SJSA1 (cell line): Measurements from ENCODE around the gene CMBL. TPM values are rescaled to one million over a fixed set of nuclear protein-coding genes. Genes with fewer than 3 reads are reported as not detected.

Experiments
- DNase-seq, 2 experiments: peaks; one replicate each; pipeline ENCODE4 v3.0.0-alpha.2; 2015 to 2020; ENCODE audit warnings: low spot score in 2 of 2, low read depth in 1 of 2
- H3K27ac ChIP-seq: fragments of 250-450 bp; sonication (Bioruptor Pico); 2 replicates; pipeline ENCODE4 v1.5.1; 2020; ENCODE audit warnings: mild to moderate bottlenecking, moderate library complexity
- H3K27me3 ChIP-seq: fragments of 250-450 bp; sonication (Bioruptor Pico); replicated peaks from 2 replicates; pipeline ENCODE4 v1.5.1; 2020; ENCODE audit warnings: mild to moderate bottlenecking, moderate library complexity
- H3K36me3 ChIP-seq: fragments of 250-450 bp; sonication (Bioruptor Pico); 2 replicates; pipeline ENCODE4 v1.5.1; 2020; ENCODE audit warnings: mild to moderate bottlenecking
- H3K4me1 ChIP-seq: fragments of 250-450 bp; sonication (Bioruptor Pico); replicated peaks from 2 replicates; pipeline ENCODE4 v1.6.1; 2021; ENCODE audit warnings: mild to moderate bottlenecking
- H3K4me3 ChIP-seq: fragments of 250-450 bp; sonication (Bioruptor Pico); 2 replicates; pipeline ENCODE4 v1.5.1; 2020; ENCODE audit warnings: mild to moderate bottlenecking
- H3K9me3 ChIP-seq: fragments of 250-450 bp; sonication (Bioruptor Pico); replicated peaks from 2 replicates; pipeline ENCODE4 v1.5.1; 2020; ENCODE audit warnings: mild to moderate bottlenecking
- total RNA-seq: library from RNA; depleted of rRNA; stranded (reverse); fragments of >200 nt; shearing (Covaris generic); gene quantifications from 2 replicates; pipeline ENCODE4 v1.2.3, GENCODE V29; 2014

CMBL gene
- total RNA-seq, 1 experiment from 2014 or later = 1.4 TPM

- H3K27ac ChIP-seq = no peak overlapping the region
- no peak overlapping the region for H3K4me3 ChIP-seq
- H3K9me3 ChIP-seq = no peaks in the 10 kb centered on the region
- H3K27me3 ChIP-seq = no peaks in the 10 kb centered on the region
- peaks cover 8% of the 10 kb centered on the region for H3K4me1 ChIP-seq
- no peaks in the 10 kb centered on the region for H3K36me3 ChIP-seq
- no peak for DNase-seq
These were observed 2.5 kb upstream of the CMBL start for GRCh38 chr5:10310066-10310779.

GRCh38 chr5:10308844-10309243 is 1.1 kb upstream of the CMBL start:
- Histone ChIP-seq H3K4me1 (peaks cover 8% of the 10 kb centered on the region), H3K9me3 (no peaks in the 10 kb centered on the region), H3K4me3 (no peak overlapping the region), H3K36me3 (no peaks in the 10 kb centered on the region), H3K27ac (no peak overlapping the region), H3K27me3 (no peaks in the 10 kb centered on the region)
- DNase-seq = no peak

GRCh38 chr5:10306806-10307205 is 896 bp downstream of the CMBL start:
- no peak for DNase-seq
- Histone ChIP-seq H3K27ac (no peak overlapping the region), H3K9me3 (no peaks in the 10 kb centered on the region), H3K36me3 (no peaks in the 10 kb centered on the region), H3K27me3 (no peaks in the 10 kb centered on the region), H3K4me1 (peaks cover 8% of the 10 kb centered on the region), H3K4me3 (no peak overlapping the region)

GRCh38 chr5:10306114-10306513 is 1.6 kb downstream of the CMBL start:
- H3K27me3 ChIP-seq = no peaks in the 10 kb centered on the region
- H3K9me3 ChIP-seq = no peaks in the 10 kb centered on the region
- no peak for DNase-seq
- no peak overlapping the region for H3K4me3 ChIP-seq
- no peaks in the 10 kb centered on the region for H3K36me3 ChIP-seq
- H3K27ac ChIP-seq = no peak overlapping the region
- H3K4me1 ChIP-seq = peaks cover 8% of the 10 kb centered on the region

GRCh38 chr5:10304932-10305331 is 2.8 kb downstream of the CMBL start:
- DNase-seq = no peak
- no peaks in the 10 kb centered on the region for H3K36me3 ChIP-seq
- H3K27me3 ChIP-seq = no peaks in the 10 kb centered on the region
- H3K4me3 ChIP-seq = no peak overlapping the region
- no peaks in the 10 kb centered on the region; the same call in 1 of the 2 replicates for H3K9me3 ChIP-seq
- no peak overlapping the region for H3K27ac ChIP-seq
- peaks cover under 1% of the 10 kb centered on the region for H3K4me1 ChIP-seq

GRCh38 chr5:10303699-10304170 is 4.0 kb downstream of the CMBL start:
- Histone ChIP-seq H3K9me3 (no peaks in the 10 kb centered on the region; the same call in 1 of the 2 replicates), H3K27me3 (no peaks in the 10 kb centered on the region), H3K27ac (no peak overlapping the region), H3K4me3 (no peak overlapping the region), H3K4me1 (no peaks in the 10 kb centered on the region), H3K36me3 (no peaks in the 10 kb centered on the region)
- no peak for DNase-seq

- H3K36me3 ChIP-seq = no peaks in the 10 kb centered on the region
- H3K27ac ChIP-seq = no peak overlapping the region
- H3K27me3 ChIP-seq = no peaks in the 10 kb centered on the region
- DNase-seq = no peak
- no peak overlapping the region for H3K4me3 ChIP-seq
- no peaks in the 10 kb centered on the region for H3K4me1 ChIP-seq
- no peaks in the 10 kb centered on the region; the same call in 1 of the 2 replicates for H3K9me3 ChIP-seq
These were observed 4.5 kb downstream of the CMBL start for GRCh38 chr5:10303201-10303600.

- Histone ChIP-seq H3K4me1 (no peaks in the 10 kb centered on the region), H3K27me3 (no peaks in the 10 kb centered on the region), H3K4me3 (no peak overlapping the region), H3K36me3 (no peaks in the 10 kb centered on the region), H3K9me3 (no peaks in the 10 kb centered on the region; the same call in 1 of the 2 replicates), H3K27ac (no peak overlapping the region)
- DNase-seq = no peak
These were observed 5.7 kb downstream of the CMBL start for GRCh38 chr5:10301842-10302610.

- no peak overlapping the region for H3K4me3 ChIP-seq
- H3K27me3 ChIP-seq = no peaks in the 10 kb centered on the region
- no peaks in the 10 kb centered on the region for H3K36me3 ChIP-seq
- peaks cover 1% of the 10 kb centered on the region; the same call in 1 of the 2 replicates for H3K4me1 ChIP-seq
- H3K27ac ChIP-seq = no peak overlapping the region
- no peaks in the 10 kb centered on the region; the same call in 1 of the 2 replicates for H3K9me3 ChIP-seq
- DNase-seq = no peak
These were observed 6.4 kb downstream of the CMBL start for GRCh38 chr5:10301266-10301665.

GRCh38 chr5:10300246-10300645 is 7.5 kb downstream of the CMBL start:
- no peaks in the 10 kb centered on the region for H3K36me3 ChIP-seq
- peaks cover 9% of the 10 kb centered on the region for H3K4me1 ChIP-seq
- H3K27me3 ChIP-seq = no peaks in the 10 kb centered on the region
- H3K27ac ChIP-seq = no peak overlapping the region
- no peaks in the 10 kb centered on the region; the same call in 1 of the 2 replicates for H3K9me3 ChIP-seq
- no peak for DNase-seq
- no peak overlapping the region for H3K4me3 ChIP-seq

- Histone ChIP-seq H3K27me3 (no peaks in the 10 kb centered on the region), H3K4me3 (no peak overlapping the region), H3K4me1 (peaks cover 17% of the 10 kb centered on the region), H3K9me3 (no peaks in the 10 kb centered on the region; the same call in 1 of the 2 replicates), H3K27ac (no peak overlapping the region), H3K36me3 (no peaks in the 10 kb centered on the region)
- DNase-seq = no peak
These were observed 10.0 kb downstream of the CMBL start for GRCh38 chr5:10297646-10298204.

- Histone ChIP-seq H3K9me3 (no peaks in the 10 kb centered on the region; the same call in 1 of the 2 replicates), H3K4me1 (peaks cover 17% of the 10 kb centered on the region), H3K27ac (no peak overlapping the region), H3K36me3 (no peaks in the 10 kb centered on the region), H3K4me3 (no peak overlapping the region), H3K27me3 (no peaks in the 10 kb centered on the region)
- DNase-seq = no peak
These were observed 11.9 kb downstream of the CMBL start for GRCh38 chr5:10295619-10296326.

GRCh38 chr5:10293907-10294662 is 13.6 kb downstream of the CMBL start:
- no peak overlapping the region for H3K27ac ChIP-seq
- H3K9me3 ChIP-seq = no peaks in the 10 kb centered on the region
- H3K36me3 ChIP-seq = no peaks in the 10 kb centered on the region
- H3K4me1 ChIP-seq = peaks cover 17% of the 10 kb centered on the region
- no peak overlapping the region for H3K4me3 ChIP-seq
- peak in 1 of 2 experiments; percentile 47 for DNase-seq
- H3K27me3 ChIP-seq = no peaks in the 10 kb centered on the region
